GM23338 (cell line): ENCODE results near the gene HNRNPC. TPM values are rescaled to one million over a fixed set of nuclear protein-coding genes. Genes with fewer than 3 reads are reported as not detected.

Experiments used
- ATAC-seq: fragments of 200-7000 bp; cut with Tn5 transposase; 3 replicates; pipeline ENCODE4 v1.9.1; 2020
- DNase-seq: peaks from one replicate; pipeline ENCODE4 v3.0.0-alpha.2; 2015; ENCODE audit warnings: low spot score
- H2AFZ ChIP-seq: fragments of 200-600 bp; sonication (generic); 2 replicates; pipeline ENCODE4 v1.8.0; 2016; ENCODE audit warnings: antibody characterized with exemption, mild to moderate bottlenecking, moderate library complexity
- H3F3A ChIP-seq: fragments of 200-600 bp; sonication (generic); replicated peaks from 2 replicates; pipeline ENCODE4 v1.8.0; 2017; ENCODE audit warnings: antibody characterized with exemption, mixed run types, low read depth
- H3K27ac ChIP-seq: fragments of 200-600 bp; sonication (generic); 2 replicates; pipeline ENCODE4 v1.6.1; 2016; ENCODE audit warnings: low read depth
- H3K27me3 ChIP-seq: fragments of 200-600 bp; sonication (generic); 2 replicates; pipeline ENCODE4 v1.8.0; 2016; ENCODE audit warnings: mild to moderate bottlenecking, mixed run types, moderate library complexity; ENCODE audit not compliant: insufficient read depth
- H3K36me3 ChIP-seq: fragments of 200-600 bp; sonication (generic); 2 replicates; pipeline ENCODE4 v1.8.0; 2016; ENCODE audit warnings: mild to moderate bottlenecking; ENCODE audit not compliant: insufficient read depth
- H3K4me1 ChIP-seq: fragments of 200-600 bp; sonication (generic); 2 replicates; pipeline ENCODE4 v1.8.0; 2016; ENCODE audit warnings: mild to moderate bottlenecking, moderate library complexity; ENCODE audit not compliant: insufficient read depth
- H3K4me2 ChIP-seq: fragments of 200-600 bp; sonication (generic); 2 replicates; pipeline ENCODE4 v1.7.1; 2017; ENCODE audit warnings: mixed run types
- H3K4me3 ChIP-seq: fragments of 200-600 bp; sonication (generic); 2 replicates; pipeline ENCODE4 v1.6.1; 2016; ENCODE audit warnings: mixed run types
- H3K79me2 ChIP-seq: fragments of 200-600 bp; sonication (generic); replicated peaks from 2 replicates; pipeline ENCODE4 v1.8.0; 2017; ENCODE audit warnings: mild to moderate bottlenecking; ENCODE audit not compliant: insufficient read depth
- H3K9me2 ChIP-seq: fragments of 200-600 bp; sonication (generic); 2 replicates; pipeline ENCODE4 v1.8.0; 2017; ENCODE audit not compliant: insufficient read depth
- H4K20me1 ChIP-seq: fragments of 200-600 bp; sonication (generic); replicated peaks from 2 replicates; pipeline ENCODE4 v1.8.0; 2017; ENCODE audit warnings: mild to moderate bottlenecking; ENCODE audit not compliant: insufficient read depth
- H3K27ac Mint-ChIP-seq: 2 replicates; pipeline ENCODE4 v1.8.0; 2020; ENCODE audit warnings: inconsistent platforms, mild to moderate bottlenecking, moderate library complexity, mixed read lengths
- H3K27me3 Mint-ChIP-seq: 3 replicates; pipeline ENCODE4 v1.8.0; 2022; ENCODE audit warnings: low read depth, mild to moderate bottlenecking, moderate library complexity, mixed read lengths, inconsistent platforms; ENCODE audit not compliant: insufficient read depth, poor library complexity
- H3K36me3 Mint-ChIP-seq: 3 replicates; pipeline ENCODE4 v1.8.0; 2021; ENCODE audit warnings: low read depth, mild to moderate bottlenecking, inconsistent platforms, moderate library complexity, mixed read lengths
- H3K4me1 Mint-ChIP-seq: 3 replicates; pipeline ENCODE4 v1.8.0; 2020; ENCODE audit warnings: mild to moderate bottlenecking, inconsistent platforms, mixed read lengths
- H3K4me3 Mint-ChIP-seq: 3 replicates; pipeline ENCODE4 v1.8.0; 2021; ENCODE audit warnings: moderate library complexity, mild to moderate bottlenecking, inconsistent platforms, mixed read lengths
- H3K9me3 Mint-ChIP-seq: 3 replicates; pipeline ENCODE4 v1.8.0; 2020; ENCODE audit warnings: moderate library complexity, mild to moderate bottlenecking, inconsistent platforms, mixed read lengths
- CREB1 ChIP-seq: fragments of 250-450 bp; sonication (Bioruptor Pico); IDR thresholded peaks from 2 replicates; pipeline ENCODE4 v1.5.0; 2020; ENCODE audit warnings: low read depth, mild to moderate bottlenecking, moderate library complexity
- CTCF ChIP-seq, 2 experiments: fragments of 200-600 bp in 1 of 2; sonication (generic) in 1 of 2; conservative IDR thresholded peaks; 2 replicates each; pipeline versions ENCODE4 v1.5.1 to v1.6.1; 2016 to 2017; ENCODE audit warnings: antibody characterized with exemption in 2 of 2, low read depth in 2 of 2, mild to moderate bottlenecking in 2 of 2, moderate library complexity in 1 of 2
- ETS1 ChIP-seq: IDR thresholded peaks from 2 replicates; pipeline ENCODE4 v1.6.1; 2016; ENCODE audit warnings: antibody characterized with exemption
- EZH2 ChIP-seq: fragments of 200-600 bp; sonication (generic); IDR thresholded peaks from one replicate; pipeline ENCODE4 v1.8.0; 2017; ENCODE audit warnings: antibody characterized with exemption, mild to moderate bottlenecking, low read depth; ENCODE audit not compliant: unreplicated experiment
- EZH2phosphoT487 ChIP-seq: fragments of 200-600 bp; sonication (generic); IDR thresholded peaks from one replicate; pipeline ENCODE4 v1.8.1; 2018; ENCODE audit warnings: antibody characterized with exemption; ENCODE audit not compliant: unreplicated experiment
- JUNB ChIP-seq: IDR thresholded peaks from one replicate; pipeline ENCODE4 v1.6.1; 2016; ENCODE audit warnings: antibody characterized with exemption; ENCODE audit not compliant: unreplicated experiment
- NANOG ChIP-seq: IDR thresholded peaks from 2 replicates; pipeline ENCODE4 v1.6.1; 2016; ENCODE audit warnings: antibody characterized with exemption, borderline replicate concordance
- POLR2AphosphoS5 ChIP-seq: IDR thresholded peaks from 2 replicates; pipeline ENCODE4 v1.6.1; 2016; ENCODE audit warnings: antibody characterized with exemption, low read depth
- STAT1 ChIP-seq: IDR thresholded peaks from one replicate; pipeline ENCODE4 v1.6.1; 2016; ENCODE audit warnings: antibody characterized with exemption; ENCODE audit not compliant: unreplicated experiment
- ZNF114 ChIP-seq: fragments of 250-450 bp; sonication (Bioruptor Pico); IDR thresholded peaks from 2 replicates; pipeline ENCODE4 v1.5.0; 2020; ENCODE audit warnings: mild to moderate bottlenecking, moderate library complexity
- ZNF331 ChIP-seq: fragments of 250-450 bp; sonication (Bioruptor Pico); IDR thresholded peaks from 2 replicates; pipeline ENCODE4 v1.5.0; 2020; ENCODE audit warnings: low read depth, mild to moderate bottlenecking, moderate library complexity
- polyA plus RNA-seq: library from polyadenylated mRNA; unstranded; fragments of >200 nt; fragmentation: Nextera tagmentation; extraction: Ambion mirVana; gene quantifications from 2 replicates; pipeline ENCODE4 v1.2.1, GENCODE V29; 2016
- total RNA-seq: library from RNA; depleted of rRNA; stranded (reverse); fragments of >200 nt; shearing (Covaris generic); gene quantifications from 2 replicates; pipeline ENCODE4 v1.2.3, GENCODE V29; 2014
- TF ChIP-seq, protein P1 (sequence below): fragments of 250-450 bp; sonication (Bioruptor Pico); IDR thresholded peaks from 2 replicates; pipeline ENCODE4 v1.5.0; 2020; ENCODE audit warnings: mild to moderate bottlenecking, moderate library complexity
- TF ChIP-seq, protein P2 (sequence below): IDR thresholded peaks from one replicate; pipeline ENCODE4 v1.6.1; 2018; ENCODE audit warnings: antibody characterized with exemption; ENCODE audit not compliant: unreplicated experiment

HNRNPC gene
- total and polyA plus RNA-seq, 2 experiments from 2014 or later = 1,259 to 1,296 TPM

DNA sequence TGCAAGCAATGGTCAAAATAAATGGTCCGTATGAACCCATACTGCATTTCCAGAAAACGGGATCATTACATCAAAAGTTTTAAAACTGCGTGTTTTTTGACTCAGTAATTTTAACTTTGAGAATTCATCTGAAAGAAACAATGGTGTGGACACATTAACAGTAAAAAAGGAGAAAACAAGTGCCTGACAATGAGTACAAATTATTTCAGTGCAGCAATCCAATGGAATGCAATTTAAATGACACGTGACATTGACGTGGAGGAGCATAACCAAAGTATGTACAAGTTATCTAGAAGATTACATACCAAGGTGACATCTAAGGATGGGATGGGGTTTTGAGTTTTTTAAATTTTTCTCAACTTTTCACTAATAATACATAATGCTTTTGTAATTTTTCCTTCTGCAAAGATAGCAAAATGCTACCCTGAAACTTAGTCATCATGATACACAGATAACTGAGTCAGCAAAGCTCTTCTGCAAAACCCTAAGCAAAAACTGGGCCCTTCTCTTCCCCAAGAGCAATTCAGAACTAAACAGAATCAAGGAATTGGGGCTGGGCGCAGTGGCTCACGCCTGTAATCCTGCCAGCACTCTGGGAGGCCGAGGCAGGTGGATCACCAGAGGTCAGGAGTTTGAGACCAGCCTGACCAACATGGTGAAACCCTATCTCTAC lies 20.4 kb downstream of the HNRNPC start:
- H3F3A ChIP-seq = peaks cover 39% of the 10 kb centered on the region
- H3K4me3 Mint-ChIP-seq = no peak overlapping the region
- no peaks in the 10 kb centered on the region; the same call in 1 of the 2 replicates for H3K4me1 ChIP-seq
- no peak for DNase-seq
- H3K4me2 ChIP-seq = no peak overlapping the region
- TF ChIP-seq STAT1 (no peak), CTCF (conservative IDR thresholded peaks at IDR 0.05; ENCODE audit: low read depth in 2 of 2) (no peak), JUNB (no peak), ZNF114 (CRISPR knock-in tag) (no peak), CREB1 (CRISPR knock-in tag) (no peak), EZH2 (no peak), POLR2AphosphoS5 (no peak), EZH2phosphoT487 (no peak), NANOG (no peak), ZNF331 (CRISPR knock-in tag) (no peak), ETS1 (no peak)
- TF ChIP-seq, protein P1, sequence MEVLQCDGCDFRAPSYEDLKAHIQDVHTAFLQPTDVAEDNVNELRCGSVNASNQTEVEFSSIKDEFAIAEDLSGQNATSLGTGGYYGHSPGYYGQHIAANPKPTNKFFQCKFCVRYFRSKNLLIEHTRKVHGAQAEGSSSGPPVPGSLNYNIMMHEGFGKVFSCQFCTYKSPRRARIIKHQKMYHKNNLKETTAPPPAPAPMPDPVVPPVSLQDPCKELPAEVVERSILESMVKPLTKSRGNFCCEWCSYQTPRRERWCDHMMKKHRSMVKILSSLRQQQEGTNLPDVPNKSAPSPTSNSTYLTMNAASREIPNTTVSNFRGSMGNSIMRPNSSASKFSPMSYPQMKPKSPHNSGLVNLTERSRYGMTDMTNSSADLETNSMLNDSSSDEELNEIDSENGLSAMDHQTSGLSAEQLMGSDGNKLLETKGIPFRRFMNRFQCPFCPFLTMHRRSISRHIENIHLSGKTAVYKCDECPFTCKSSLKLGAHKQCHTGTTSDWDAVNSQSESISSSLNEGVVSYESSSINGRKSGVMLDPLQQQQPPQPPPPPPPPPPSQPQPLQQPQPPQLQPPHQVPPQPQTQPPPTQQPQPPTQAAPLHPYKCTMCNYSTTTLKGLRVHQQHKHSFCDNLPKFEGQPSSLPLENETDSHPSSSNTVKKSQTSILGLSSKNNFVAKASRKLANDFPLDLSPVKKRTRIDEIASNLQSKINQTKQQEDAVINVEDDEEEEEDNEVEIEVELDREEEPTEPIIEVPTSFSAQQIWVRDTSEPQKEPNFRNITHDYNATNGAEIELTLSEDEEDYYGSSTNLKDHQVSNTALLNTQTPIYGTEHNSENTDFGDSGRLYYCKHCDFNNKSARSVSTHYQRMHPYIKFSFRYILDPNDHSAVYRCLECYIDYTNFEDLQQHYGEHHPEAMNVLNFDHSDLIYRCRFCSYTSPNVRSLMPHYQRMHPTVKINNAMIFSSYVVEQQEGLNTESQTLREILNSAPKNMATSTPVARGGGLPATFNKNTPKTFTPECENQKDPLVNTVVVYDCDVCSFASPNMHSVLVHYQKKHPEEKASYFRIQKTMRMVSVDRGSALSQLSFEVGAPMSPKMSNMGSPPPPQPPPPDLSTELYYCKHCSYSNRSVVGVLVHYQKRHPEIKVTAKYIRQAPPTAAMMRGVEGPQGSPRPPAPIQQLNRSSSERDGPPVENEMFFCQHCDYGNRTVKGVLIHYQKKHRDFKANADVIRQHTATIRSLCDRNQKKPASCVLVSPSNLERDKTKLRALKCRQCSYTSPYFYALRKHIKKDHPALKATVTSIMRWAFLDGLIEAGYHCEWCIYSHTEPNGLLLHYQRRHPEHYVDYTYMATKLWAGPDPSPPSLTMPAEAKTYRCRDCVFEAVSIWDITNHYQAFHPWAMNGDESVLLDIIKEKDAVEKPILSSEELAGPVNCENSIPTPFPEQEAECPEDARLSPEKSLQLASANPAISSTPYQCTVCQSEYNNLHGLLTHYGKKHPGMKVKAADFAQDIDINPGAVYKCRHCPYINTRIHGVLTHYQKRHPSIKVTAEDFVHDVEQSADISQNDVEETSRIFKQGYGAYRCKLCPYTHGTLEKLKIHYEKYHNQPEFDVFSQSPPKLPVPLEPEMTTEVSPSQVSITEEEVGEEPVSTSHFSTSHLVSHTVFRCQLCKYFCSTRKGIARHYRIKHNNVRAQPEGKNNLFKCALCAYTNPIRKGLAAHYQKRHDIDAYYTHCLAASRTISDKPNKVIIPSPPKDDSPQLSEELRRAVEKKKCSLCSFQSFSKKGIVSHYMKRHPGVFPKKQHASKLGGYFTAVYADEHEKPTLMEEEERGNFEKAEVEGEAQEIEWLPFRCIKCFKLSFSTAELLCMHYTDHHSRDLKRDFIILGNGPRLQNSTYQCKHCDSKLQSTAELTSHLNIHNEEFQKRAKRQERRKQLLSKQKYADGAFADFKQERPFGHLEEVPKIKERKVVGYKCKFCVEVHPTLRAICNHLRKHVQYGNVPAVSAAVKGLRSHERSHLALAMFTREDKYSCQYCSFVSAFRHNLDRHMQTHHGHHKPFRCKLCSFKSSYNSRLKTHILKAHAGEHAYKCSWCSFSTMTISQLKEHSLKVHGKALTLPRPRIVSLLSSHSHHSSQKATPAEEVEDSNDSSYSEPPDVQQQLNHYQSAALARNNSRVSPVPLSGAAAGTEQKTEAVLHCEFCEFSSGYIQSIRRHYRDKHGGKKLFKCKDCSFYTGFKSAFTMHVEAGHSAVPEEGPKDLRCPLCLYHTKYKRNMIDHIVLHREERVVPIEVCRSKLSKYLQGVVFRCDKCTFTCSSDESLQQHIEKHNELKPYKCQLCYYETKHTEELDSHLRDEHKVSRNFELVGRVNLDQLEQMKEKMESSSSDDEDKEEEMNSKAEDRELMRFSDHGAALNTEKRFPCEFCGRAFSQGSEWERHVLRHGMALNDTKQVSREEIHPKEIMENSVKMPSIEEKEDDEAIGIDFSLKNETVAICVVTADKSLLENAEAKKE (CRISPR knock-in tag) = no peak
- TF ChIP-seq, protein P2, sequence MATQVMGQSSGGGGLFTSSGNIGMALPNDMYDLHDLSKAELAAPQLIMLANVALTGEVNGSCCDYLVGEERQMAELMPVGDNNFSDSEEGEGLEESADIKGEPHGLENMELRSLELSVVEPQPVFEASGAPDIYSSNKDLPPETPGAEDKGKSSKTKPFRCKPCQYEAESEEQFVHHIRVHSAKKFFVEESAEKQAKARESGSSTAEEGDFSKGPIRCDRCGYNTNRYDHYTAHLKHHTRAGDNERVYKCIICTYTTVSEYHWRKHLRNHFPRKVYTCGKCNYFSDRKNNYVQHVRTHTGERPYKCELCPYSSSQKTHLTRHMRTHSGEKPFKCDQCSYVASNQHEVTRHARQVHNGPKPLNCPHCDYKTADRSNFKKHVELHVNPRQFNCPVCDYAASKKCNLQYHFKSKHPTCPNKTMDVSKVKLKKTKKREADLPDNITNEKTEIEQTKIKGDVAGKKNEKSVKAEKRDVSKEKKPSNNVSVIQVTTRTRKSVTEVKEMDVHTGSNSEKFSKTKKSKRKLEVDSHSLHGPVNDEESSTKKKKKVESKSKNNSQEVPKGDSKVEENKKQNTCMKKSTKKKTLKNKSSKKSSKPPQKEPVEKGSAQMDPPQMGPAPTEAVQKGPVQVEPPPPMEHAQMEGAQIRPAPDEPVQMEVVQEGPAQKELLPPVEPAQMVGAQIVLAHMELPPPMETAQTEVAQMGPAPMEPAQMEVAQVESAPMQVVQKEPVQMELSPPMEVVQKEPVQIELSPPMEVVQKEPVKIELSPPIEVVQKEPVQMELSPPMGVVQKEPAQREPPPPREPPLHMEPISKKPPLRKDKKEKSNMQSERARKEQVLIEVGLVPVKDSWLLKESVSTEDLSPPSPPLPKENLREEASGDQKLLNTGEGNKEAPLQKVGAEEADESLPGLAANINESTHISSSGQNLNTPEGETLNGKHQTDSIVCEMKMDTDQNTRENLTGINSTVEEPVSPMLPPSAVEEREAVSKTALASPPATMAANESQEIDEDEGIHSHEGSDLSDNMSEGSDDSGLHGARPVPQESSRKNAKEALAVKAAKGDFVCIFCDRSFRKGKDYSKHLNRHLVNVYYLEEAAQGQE = no peak
- no peak overlapping the region for H3K4me3 ChIP-seq
- no peaks in the 10 kb centered on the region for H3K9me2 ChIP-seq
- no peak overlapping the region; the same call in 1 of the 2 replicates for H3K27ac ChIP-seq
- peaks cover 94% of the 10 kb centered on the region for H4K20me1 ChIP-seq
- H2AFZ ChIP-seq = no peak overlapping the region
- no peak overlapping the region; the same call in none of the 2 replicates for H3K27ac Mint-ChIP-seq
- peaks cover 95% of the 10 kb centered on the region for H3K36me3 Mint-ChIP-seq
- peaks cover 36% of the 10 kb centered on the region for H3K4me1 Mint-ChIP-seq
- H3K27me3 Mint-ChIP-seq = peaks cover 19% of the 10 kb centered on the region
- H3K27me3 ChIP-seq = no peaks in the 10 kb centered on the region
- peaks cover 48% of the 10 kb centered on the region for H3K36me3 ChIP-seq
- no peaks in the 10 kb centered on the region; the same call in 2 of the 3 replicates for H3K9me3 Mint-ChIP-seq
- ATAC-seq = no peak
- peaks cover 100% of the 10 kb centered on the region for H3K79me2 ChIP-seq
